NCI-H187 treated with DMSO at 0.1 percent for 48 hours (cell line): ENCODE data around the gene APOL6.
"Not testable (repeated sequence)": the region's sequence is repeated elsewhere in the genome, so short reads cannot be mapped to it uniquely, and the experiment has no call there.

Source experiments
- DNase-seq: peaks from one replicate; lab custom pipeline; 2025; lab: John Stamatoyannopoulos, UW

The APOL6 gene

DNA sequence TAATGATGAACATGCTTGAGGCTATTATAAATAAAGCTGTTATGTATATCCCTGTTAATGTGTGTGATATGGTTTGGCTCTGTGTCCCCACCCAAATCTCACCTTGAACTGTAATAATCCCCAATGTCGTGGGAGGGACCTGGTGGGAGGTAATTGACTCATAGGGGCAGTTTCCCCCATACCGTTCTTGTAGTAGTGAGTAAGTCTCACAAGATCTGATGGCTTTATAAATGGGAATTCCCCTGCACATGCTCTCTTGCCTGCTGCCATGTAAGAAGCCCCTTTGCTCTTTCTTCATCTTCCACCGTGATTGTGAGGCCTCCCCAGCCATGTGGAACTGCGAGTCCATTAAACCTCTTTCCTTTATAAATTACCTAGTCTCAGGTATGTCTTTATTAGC, 31.2 kb downstream of the APOL6 start:
- not testable (repeated sequence) for DNase-seq

DNA sequence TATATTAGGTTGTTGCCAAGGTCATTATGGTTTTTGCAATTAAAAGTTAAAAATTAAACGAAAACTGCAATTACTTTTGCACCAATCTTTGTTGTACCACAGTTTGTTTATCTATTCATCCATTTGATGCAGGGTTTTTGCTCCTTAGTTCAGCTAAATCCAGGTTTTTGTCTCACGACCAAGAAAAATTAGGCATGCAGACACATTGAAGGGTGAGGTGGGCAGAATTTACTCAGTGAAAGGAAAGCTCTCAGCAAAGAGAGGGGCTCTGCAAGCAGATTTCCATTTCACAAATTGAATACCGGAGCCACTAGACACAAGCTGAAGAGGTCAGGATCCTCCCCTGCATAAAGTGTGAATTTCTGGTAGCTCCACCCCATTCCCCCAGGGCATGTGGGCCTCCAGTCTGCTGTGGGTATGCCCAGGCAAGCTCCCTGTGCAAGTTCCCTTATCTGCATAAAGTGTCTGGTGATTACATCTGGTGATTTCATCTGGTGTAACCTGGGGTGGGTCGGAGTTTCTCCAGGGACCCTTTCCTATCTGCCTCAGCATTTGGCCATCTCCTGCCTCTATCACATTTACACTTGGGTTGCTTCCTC, 33.3 kb downstream of the APOL6 start:
- no peak for DNase-seq

DNA sequence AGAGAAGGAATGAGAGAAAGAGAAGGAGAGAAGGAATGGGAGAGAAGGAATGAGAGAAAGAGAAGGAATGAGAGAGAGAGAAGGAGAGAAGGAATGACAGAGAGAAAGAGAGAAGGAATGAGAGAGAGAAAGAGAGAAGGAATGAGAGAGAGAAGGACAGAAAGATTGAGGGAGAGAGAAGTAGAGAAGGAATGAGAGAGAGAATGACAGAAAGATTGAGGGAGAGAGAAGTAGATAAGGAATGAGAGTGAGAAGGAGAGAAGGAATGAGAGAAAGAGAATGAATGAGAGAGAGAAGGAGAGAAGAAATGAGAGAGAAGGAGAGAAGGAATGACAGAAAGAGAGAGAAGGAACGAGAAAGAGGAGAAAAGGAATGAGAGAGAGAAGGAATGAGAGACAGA, 35.3 kb downstream of the APOL6 start:
- DNase-seq = no peak

DNA sequence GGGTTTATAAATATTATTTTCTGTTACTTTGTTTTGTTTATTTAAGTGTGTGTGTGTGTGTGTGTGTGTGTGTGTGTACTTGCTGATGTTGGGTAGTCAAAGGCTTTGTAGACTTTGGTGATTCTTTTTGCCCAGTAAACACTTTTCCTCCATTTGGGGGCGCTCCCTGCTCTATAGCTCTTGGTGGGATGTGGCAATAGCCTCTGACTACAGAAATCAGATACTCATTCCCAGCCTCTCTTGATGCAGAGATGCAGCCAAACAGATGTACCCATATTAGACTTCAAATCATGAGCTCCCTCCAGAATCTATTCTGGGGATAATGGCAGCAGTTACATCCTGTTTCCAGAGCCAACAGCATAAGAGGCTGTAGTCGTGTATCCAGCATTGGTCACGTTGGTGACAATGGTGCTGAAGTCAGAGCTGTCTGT, 36.0 kb downstream of the APOL6 start:
- no peak for DNase-seq

DNA sequence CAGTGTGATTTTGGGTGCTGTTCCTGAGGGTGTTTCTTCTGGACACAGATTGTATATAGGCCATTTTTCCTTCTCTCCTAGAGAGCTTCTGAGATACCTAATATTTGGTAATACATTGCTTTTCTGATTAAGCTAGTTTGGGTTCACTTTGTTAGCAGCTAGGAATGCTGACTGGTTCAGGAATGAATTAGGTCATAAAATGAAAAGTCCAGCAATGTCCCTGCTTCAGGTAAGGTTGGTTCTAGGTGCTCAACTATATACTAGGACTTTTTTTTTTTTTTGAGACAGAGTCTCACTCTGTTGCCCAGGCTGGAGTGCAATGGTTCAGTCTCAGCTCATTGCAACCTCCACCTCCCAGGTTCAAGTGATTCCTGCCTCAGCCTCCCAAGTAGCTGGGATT, 36.5 kb downstream of the APOL6 start:
- no peak for DNase-seq

DNA sequence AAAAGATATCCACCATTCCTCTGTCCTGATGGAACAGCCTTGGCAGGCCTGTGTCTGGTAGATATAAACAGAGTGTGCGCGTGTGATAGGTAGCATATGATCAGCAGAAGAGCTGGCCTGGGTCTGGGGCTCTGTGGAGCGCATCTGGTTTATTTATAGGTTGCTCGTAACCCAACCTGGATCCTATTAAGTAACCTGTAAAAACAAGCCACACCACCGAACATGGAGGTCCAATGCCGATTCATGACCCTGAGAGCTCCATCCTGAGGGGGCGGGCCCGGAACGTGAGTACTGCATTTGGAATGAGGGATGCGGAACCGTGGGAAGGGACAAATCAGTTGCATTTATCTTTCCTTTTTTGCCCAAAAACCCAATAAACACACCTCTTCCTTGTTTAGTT, 37.5 kb downstream of the APOL6 start:
- no peak for DNase-seq

DNA sequence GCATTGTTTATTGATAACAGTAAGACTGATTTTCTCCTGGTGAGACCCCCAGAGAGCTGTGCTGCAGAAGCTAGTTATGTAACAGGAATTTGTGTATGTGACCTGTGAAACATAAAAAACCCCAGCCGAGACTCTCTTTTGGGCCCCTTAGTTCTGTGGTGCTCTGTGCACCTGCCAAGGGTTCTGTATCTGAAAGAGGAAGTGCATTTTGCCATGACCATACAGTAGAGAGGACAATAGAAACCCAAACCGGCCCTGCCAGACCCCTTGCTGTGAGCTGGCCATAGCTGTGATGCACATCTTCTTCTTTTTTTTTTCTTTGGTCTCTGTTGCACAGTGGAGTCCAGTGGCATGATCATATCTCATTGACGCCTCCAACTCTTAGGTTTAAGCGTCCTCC, 38.1 kb downstream of the APOL6 start:
- no peak for DNase-seq

DNA sequence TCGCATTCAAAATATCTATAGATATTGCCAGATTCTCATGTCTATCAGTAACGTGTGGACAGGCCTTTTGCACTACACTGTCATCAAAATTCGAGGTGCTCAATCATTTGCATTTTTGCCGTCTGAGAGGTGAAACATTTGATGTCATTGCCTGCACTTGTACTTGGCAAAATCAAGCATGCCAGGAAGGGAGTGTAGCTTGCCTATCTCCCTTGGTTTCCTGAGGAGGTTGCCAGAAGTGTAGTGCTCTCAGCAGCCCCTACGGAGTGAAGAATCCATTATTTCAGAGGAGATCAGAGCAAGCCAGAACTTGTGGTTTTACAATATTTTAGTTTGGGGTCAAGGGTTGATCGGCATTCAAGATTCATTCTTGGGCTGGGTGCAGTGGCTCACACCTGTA, 39.2 kb downstream of the APOL6 start:
- no peak for DNase-seq

DNA sequence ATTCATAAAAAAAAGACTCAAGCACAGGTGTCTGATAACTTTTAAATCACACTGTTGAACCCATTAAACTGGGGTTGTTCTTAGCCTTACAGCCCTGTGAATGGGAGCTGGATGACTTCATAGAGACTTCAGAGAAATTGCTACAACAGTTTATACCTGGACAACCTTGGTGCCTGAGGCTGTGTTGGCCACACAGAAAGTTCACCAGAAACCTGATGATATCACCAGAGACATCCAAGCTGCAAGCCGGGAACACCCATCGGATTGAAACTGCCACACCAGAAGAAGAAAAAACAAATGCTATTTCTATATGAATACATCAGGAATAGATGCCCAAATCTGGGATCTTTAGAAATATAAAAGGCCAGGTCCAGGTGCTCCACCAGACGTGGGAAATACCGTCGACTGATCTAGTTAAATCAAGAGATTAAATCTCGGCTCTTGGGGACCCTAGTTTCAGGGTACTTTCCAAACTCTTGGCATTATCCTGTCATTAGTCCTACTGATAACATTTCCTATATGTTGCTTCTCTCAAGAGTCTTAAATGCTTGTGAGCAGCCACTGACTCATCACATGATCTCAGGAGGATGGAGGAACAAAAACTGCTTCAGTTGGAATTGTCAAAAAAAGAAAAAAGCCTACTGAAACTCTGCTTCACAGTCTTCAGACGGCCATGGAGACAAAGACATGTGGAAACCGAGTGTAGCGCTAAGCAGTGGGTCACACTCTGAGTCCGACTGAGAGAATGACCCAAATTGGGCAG, 40.8 kb downstream of the APOL6 start:
- no peak for DNase-seq

DNA sequence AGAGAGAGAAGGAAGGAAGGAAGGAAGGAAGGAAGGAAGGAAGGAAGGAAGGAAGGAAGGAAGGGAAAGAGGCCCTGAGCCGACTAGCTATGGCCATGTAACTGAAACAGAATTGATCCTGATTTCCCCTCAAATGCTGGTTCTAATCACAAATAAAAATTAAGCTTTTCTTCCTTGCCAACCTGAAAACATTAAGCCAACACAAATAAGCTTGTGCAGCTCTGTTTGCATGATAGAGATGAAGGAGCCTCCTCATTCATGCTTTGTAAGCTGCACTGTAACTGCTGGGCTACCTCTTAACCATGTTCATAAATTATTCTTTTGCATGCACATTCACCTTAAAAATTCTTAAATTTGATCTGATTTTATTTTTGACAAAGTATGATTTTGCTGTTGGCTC, 41.8 kb downstream of the APOL6 start:
- DNase-seq = no peak

DNA sequence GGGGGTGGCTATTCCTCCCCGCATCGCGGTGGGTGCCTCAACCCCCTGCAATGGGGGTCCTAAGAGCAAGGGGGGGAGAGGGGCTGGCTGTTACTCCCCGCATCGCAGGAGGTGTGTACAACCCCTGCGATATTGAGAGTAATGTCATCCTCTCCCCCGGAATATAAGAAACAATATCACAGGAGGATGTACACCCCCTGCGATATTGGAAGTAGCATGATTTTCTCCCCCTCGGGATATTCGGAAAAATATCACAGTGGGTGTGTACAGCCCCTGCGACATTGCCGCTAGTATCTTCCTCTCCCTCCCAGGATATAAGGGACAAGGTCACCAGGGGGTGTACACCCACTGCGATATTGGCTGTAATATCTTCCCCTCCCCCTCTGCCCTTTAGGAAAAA, 47.0 kb downstream of the APOL6 start:
- DNase-seq = no peak

DNA sequence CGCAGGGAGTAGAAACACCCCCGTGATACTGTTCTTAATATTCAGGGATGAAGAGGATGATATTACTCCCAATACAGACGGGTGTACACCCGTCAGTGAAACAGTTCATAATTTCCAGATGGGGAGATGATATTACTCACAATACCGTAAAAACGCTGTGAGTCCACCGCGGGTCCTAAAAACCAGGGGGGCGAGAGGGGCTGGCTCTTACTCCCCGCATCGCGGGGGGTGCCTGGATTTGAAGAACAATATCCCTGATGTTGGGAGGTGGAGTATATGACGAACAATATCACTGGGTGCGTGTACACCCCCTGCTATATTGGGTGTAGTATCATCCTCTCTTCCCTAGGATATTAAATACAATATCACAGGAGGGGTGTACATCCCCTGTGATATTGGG, 48.9 kb downstream of the APOL6 start:
- no peak for DNase-seq

DNA sequence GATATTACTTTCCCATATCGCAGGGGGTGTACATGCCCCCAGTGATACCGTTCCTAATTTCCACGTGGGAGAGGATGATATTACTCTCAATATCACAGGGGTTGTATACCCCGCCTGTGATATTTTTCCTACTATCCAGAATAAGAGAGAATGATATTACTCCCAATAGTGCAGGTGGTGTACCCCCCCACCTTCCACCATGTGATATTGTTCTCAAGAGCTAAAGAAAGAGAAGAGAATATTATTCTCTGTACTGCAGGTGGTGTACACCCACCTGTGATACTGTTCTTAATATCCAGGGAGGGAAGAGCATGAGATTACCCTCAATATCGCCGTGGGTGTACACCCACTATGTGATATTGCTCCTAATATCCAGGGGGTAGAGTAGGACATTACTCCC, 51.6 kb downstream of the APOL6 start:
- DNase-seq = not testable (repeated sequence)

DNA sequence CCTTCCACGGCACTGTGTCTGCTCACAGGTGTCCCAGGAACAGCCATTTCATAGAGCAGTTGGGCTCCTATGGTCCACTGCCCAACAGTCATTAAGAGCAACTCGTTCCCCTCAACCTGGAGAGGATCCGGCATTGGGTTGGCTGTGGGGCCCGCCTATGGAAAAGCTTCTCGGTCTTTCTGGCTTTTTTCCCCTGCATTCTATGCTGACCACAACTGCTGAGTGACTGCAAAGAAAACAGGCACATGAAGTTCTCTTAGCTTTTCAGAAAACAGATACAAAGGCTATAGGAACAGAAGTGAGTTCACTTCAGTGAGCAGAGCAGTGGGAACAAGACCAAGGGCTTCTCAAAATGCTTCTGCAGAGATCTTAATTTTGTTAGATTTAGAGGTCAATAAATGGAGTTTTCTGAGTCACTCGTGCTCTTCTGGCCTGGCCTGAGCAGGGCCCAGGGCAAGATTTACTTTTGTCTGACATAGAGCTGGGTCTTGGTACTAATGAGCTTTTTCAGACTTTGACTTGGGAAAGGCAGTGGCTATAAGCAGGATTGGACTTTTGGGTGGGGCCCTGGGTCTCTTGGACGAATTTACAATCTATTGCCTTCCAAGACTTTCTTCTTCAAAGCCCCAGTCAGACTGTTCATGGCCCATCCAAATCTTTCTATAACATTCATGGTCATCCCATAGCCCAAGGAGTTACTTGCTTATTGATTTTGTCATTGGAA, 55.8 kb downstream of the APOL6 start:
- no peak for DNase-seq

DNA sequence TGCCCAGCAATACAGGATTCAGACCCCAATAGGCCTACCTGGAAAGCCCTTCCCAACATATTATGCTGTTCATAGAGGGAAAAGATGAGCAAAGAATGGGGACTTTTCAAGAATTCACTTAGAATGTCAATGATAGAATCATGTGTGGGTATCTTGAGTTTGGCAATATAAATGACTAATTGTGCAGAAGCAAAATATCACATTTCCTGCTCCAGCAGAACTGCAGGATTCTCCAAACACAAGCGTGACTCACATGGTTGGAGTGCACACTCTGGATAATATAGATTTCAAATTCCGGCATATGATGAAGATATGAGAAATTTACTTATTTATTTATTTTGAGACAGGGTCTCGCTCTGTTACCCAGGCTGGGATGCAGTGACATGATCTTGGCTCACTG, 56.9 kb downstream of the APOL6 start:
- DNase-seq = no peak

DNA sequence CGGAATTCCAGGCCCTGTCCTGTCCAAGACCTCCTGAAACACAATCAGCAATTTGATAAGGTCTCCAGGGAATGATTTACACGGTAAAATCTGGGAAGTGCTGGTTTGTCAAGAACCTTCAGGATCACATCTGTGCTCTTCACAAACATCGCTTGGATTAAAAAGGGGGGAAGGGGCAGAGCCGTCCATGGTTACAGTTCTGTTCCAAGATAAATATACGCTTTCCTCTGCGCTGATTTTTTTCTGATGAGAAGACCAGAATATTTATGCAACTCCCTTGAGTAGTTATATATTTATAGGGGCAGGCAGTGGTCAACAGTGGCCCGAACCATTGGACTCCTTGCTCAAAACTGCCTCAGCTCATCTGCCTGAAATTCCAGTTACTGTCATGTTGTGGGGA, 60.2 kb downstream of the APOL6 start:
- no peak for DNase-seq

DNA sequence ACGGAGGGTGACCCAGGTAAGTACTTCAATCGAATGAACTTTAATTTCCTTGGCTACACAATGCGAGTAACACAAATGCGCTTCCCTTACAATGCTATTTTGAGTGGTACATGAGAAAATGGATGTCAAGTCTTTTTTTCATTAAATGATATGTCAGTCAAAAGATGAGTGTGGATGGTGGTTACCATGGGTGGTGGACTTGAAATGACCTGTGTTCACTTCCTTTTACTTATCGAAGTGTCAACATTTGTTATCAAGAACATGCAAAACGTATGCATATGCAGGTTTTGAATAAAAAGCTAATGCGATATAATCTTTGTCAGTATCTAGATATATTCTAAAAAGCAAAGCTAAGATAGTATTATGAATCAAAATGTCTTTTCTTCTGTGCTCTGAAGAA, 60.7 kb downstream of the APOL6 start:
- no peak for DNase-seq

DNA sequence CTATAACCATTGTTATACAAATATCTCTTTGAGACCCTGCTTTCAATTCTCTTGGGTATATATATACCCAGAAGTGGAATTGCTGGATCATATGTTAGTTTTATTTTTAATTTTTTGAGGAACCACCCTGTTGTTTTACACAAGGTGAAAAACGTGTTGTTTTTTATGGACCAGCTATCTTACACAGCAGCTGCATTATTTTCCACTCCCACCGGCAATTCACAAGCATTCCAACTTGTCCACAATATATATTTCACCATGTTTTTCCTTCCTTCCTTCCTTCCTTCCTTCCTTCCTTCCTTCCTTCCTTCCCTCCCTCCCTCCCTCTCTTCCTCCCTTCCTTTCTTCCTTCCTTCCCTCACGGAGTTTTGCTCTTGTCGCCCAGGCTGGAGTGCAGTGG, 63.1 kb downstream of the APOL6 start:
- no peak for DNase-seq

DNA sequence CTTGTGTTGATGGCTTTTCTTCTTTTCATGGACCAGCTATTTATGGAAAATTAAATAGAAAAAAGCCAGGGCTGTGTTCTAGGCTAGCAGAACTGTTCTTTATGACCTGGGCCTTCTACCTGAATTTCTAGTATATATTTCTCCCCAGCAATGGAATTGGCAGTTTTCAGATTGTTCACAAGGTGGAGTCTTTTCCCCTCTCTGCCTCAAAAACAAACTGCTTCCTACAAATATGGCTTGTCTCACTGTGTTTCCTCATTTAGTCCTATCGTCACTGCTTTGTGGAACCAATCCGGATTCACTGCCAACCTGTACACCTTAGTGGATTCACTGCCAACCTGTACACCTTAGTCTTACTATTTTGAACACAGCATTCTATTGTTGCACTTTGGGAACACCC, 64.4 kb downstream of the APOL6 start:
- no peak for DNase-seq

DNA sequence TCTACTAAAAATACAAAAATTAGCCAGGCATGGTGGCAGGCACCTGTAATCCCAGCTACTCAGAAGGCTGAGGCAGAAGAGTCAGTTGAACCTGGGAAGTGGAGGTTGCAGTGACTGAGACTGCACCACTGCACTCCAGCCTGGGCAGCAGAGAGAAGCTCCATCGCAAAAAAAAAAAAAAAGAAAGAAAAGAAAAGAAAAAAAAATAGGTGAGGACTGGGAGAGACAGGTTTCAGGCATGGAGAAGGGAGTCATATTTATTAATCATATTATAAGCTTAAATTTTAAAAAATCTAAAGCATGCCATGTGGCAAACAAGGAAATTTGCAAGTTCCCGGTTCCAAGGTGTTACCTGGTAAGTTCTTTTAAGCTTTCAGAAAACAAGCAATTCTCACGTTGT, 69.3 kb downstream of the APOL6 start, which contains the start of gene APOL5:
Gene APOL5 (plus strand): TSS at position 301 of the 400 bp plus-strand sequence. CDS start 0 bp downstream, at position 301.
- no peak for DNase-seq
